Measurements from ENCODE around the gene RARB.

GRCh38 chr3:25631989-25632388, 203.9 kb downstream of the RARB start:
- TF ChIP-seq, protein P1, sequence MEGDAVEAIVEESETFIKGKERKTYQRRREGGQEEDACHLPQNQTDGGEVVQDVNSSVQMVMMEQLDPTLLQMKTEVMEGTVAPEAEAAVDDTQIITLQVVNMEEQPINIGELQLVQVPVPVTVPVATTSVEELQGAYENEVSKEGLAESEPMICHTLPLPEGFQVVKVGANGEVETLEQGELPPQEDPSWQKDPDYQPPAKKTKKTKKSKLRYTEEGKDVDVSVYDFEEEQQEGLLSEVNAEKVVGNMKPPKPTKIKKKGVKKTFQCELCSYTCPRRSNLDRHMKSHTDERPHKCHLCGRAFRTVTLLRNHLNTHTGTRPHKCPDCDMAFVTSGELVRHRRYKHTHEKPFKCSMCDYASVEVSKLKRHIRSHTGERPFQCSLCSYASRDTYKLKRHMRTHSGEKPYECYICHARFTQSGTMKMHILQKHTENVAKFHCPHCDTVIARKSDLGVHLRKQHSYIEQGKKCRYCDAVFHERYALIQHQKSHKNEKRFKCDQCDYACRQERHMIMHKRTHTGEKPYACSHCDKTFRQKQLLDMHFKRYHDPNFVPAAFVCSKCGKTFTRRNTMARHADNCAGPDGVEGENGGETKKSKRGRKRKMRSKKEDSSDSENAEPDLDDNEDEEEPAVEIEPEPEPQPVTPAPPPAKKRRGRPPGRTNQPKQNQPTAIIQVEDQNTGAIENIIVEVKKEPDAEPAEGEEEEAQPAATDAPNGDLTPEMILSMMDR (conservative IDR thresholded peaks at IDR 0.05; ENCODE audit: low read depth in 2 of 2), result no peak
- TF ChIP-seq EZH2 (IDR thresholded peaks at IDR 0.05; ENCODE audit: low read depth, unreplicated experiment) (no peak), ETS1 (IDR thresholded peaks at IDR 0.05) (no peak), EZH2phosphoT487 (IDR thresholded peaks at IDR 0.05; ENCODE audit: unreplicated experiment) (no peak)

All from GM23338 (cell line).